A673 (cell line): ENCODE results near the gene TARS2. TPM values are rescaled to one million over a fixed set of nuclear protein-coding genes. Genes with fewer than 3 reads are reported as not detected.

Source experiments
- BruUV-seq: library from RNA; stranded (reverse); fragments of 400-500 nt; replicated peaks from 2 replicates; lab custom pipeline; 2021; lab: Mats Ljungman, UMichigan
- CTCF ChIA-PET: fragments of 300-600 bp; sonication (Branson Sonifier 250); formaldehyde crosslinking; loops from one replicate; lab custom pipeline; 2022; ENCODE audit warnings: antibody characterized with exemption; lab: Charles Lee
- POLR2A ChIA-PET: fragments of 300-600 bp; sonication (Branson Sonifier 250); formaldehyde crosslinking; loops from one replicate; lab custom pipeline; 2022; ENCODE audit warnings: antibody characterized with exemption; ENCODE audit not compliant: low non-redundant PET; lab: Charles Lee
- DNase-seq: peaks from one replicate; pipeline ENCODE4 v3.0.0-alpha.2; 2015; ENCODE audit warnings: low spot score
- H3K27ac ChIP-seq: fragments of 200-600 bp; sonication (generic); 2 replicates; pipeline ENCODE4 v1.5.1; 2016; ENCODE audit warnings: mixed run types, low read depth, mild to moderate bottlenecking, mixed read lengths, antibody characterized with exemption, low read length; ENCODE audit not compliant: poor library complexity, severe bottlenecking
- H3K27me3 ChIP-seq: fragments of 200-600 bp; sonication (generic); replicated peaks from 2 replicates; pipeline ENCODE4 v1.6.1; 2017; ENCODE audit warnings: mixed run types, low read depth, mild to moderate bottlenecking, mixed read lengths, antibody characterized with exemption, low read length; ENCODE audit not compliant: insufficient read depth, poor library complexity
- H3K36me3 ChIP-seq: fragments of 200-600 bp; sonication (generic); 2 replicates; pipeline ENCODE4 v1.6.1; 2016; ENCODE audit warnings: mixed run types, mild to moderate bottlenecking, mixed read lengths, antibody characterized with exemption, low read length; ENCODE audit not compliant: insufficient read depth, poor library complexity, severe bottlenecking
- H3K4me1 ChIP-seq: fragments of 200-600 bp; sonication (generic); 2 replicates; pipeline ENCODE4 v1.6.1; 2017; ENCODE audit warnings: mixed run types, mild to moderate bottlenecking, mixed read lengths, antibody characterized with exemption, low read length; ENCODE audit not compliant: insufficient read depth, poor library complexity, severe bottlenecking
- H3K4me3 ChIP-seq: fragments of 200-600 bp; sonication (generic); 2 replicates; pipeline ENCODE4 v1.5.1; 2016; ENCODE audit warnings: low read depth, mixed run types, mild to moderate bottlenecking, mixed read lengths, low read length; ENCODE audit not compliant: poor library complexity, severe bottlenecking
- H3K9me3 ChIP-seq: fragments of 200-600 bp; sonication (generic); 2 replicates; pipeline ENCODE4 v1.6.1; 2016; ENCODE audit warnings: mixed run types, low read depth, mild to moderate bottlenecking, mixed read lengths, antibody characterized with exemption, low read length; ENCODE audit not compliant: poor library complexity, severe bottlenecking
- CTCF ChIP-seq: fragments of 300-800, 200-600 bp; sonication (generic); conservative IDR thresholded peaks from 2 replicates; pipeline ENCODE4 v1.5.1; 2017; ENCODE audit warnings: low read depth, mild to moderate bottlenecking, antibody characterized with exemption, low read length, moderate library complexity, mixed read lengths
- EZH2 ChIP-seq: fragments of 200-600 bp; sonication (generic); IDR thresholded peaks from 2 replicates; pipeline ENCODE4 v1.6.1; 2017; ENCODE audit warnings: borderline replicate concordance, low read depth, mild to moderate bottlenecking, mixed read lengths, antibody characterized with exemption, low read length; ENCODE audit not compliant: poor library complexity, severe bottlenecking
- intact Hi-C: fragments of 100-400 bp; cut with micrococcal nuclease; formaldehyde crosslinking; loops from one replicate; pipeline ENCODE4 v1.10.0; 2022; ENCODE audit not compliant: unreplicated experiment
- total RNA-seq: library from RNA; stranded (reverse); gene quantifications from 2 replicates; pipeline ENCODE4 v1.2.3, GENCODE V29; 2021

TARS2 gene
- total RNA-seq, 1 experiment from 2014 or later, result 32.0 TPM

DNA sequence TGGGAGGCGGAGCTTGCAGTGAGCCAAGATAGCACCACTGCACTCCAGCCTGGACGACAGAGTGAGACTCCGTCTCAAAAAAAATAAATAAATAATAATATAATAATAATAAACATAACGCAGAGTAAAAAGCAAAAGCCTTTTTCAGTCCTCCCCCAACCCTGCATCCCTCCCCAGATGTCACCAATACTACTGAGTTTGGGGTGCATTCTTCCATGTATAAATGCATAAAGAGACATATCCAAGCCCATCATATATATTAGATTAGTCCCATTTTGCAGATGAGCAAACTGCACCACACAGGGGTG lies 61.1 kb downstream of the TARS2 start:
- ChIA-PET CTCF (no interaction called here), POLR2A (interaction anchor here (0.8 kb wide), 1 partner anchor 33 kb away, joined by 3 read pairs; the partner anchor contains the start of gene FALEC)
- Histone ChIP-seq H3K4me3 (peak overlapping the region; percentile 54), H3K27me3 (no peaks in the 10 kb centered on the region), H3K4me1 (peaks cover 10% of the 10 kb centered on the region), H3K36me3 (no peaks in the 10 kb centered on the region), H3K9me3 (no peaks in the 10 kb centered on the region), H3K27ac (no peak overlapping the region)
- intact Hi-C loops, result no loop called here
- no TSS peak for BruUV-seq
- DNase-seq, result no peak
- TF ChIP-seq EZH2, result no peak
- TF ChIP-seq CTCF, result no peak

- POLR2A ChIA-PET, result no interaction called here
- Histone ChIP-seq H3K27me3 (no peaks in the 10 kb centered on the region), H3K27ac (no peak within 1 kb of the TSS), H3K4me3 (peak within 1 kb of the TSS; percentile 54), H3K9me3 (no peaks in the 10 kb centered on the region), H3K36me3 (no peaks in the 10 kb centered on the region), H3K4me1 (peaks cover 10% of the 10 kb centered on the region)
- no TSS peak for BruUV-seq
- intact Hi-C loops, result no loop called here
- TF ChIP-seq CTCF (peak; percentile 20; the same call in 1 of the 2 replicates), EZH2 (no peak)
- CTCF ChIA-PET, result interaction anchor here (1.0 kb wide), 1 partner anchor 12 kb away, joined by 5 read pairs; no protein-coding TSS in a partner anchor
- peak; percentile 67 for DNase-seq
Observed at GRCh38 chr1:150548632-150549495, 61.6 kb downstream of the TARS2 start, which contains the start of gene ADAMTSL4. ADAMTSL4 (plus strand) TSS chr1:150549408; CDS start chr1:150552289, 2,881 bp downstream.

GRCh38 chr1:150549496-150550221 lies 62.4 kb downstream of the TARS2 start:
- DNase-seq, result no peak
- intact Hi-C loops, result no loop called here
- no peak overlapping the region for H3K27ac ChIP-seq
- no peaks in the 10 kb centered on the region for H3K27me3 ChIP-seq
- BruUV-seq, result no TSS peak
- TF ChIP-seq CTCF (no peak), EZH2 (no peak)
- no peaks in the 10 kb centered on the region for H3K9me3 ChIP-seq
- H3K4me1 ChIP-seq, result peaks cover 10% of the 10 kb centered on the region
- peak overlapping the region; percentile 54 for H3K4me3 ChIP-seq
- CTCF ChIA-PET, result interaction anchor here (1.0 kb wide), 1 partner anchor 11 kb away, joined by 5 read pairs; no protein-coding TSS in a partner anchor
- POLR2A ChIA-PET, result no interaction called here
- H3K36me3 ChIP-seq, result no peaks in the 10 kb centered on the region
